Lung (tissue), 12 donors: ENCODE measurements around the gene LYZL2. TPM values are rescaled to one million over a fixed set of nuclear protein-coding genes. Genes with fewer than 3 reads are reported as not detected.
"Not testable (repeated sequence)": the region's sequence is repeated elsewhere in the genome, so short reads cannot be mapped to it uniquely, and the experiment has no call there.

Experiments
- ATAC-seq: fragments of 200-7000 bp; cut with Tn5 transposase; one replicate; pipeline ENCODE4 v1.9.1; 2020; ENCODE audit warnings: moderate number of reproducible peaks; ENCODE audit not compliant: insufficient read depth, low FRiP score
- DNase-seq, 3 donors: peaks; one replicate each; pipeline ENCODE4 v3.0.0-alpha.2; 2013 to 2017
- H3K27ac ChIP-seq, 2 donors: one replicate each; pipeline ENCODE4 v1.5.1; 2013; ENCODE audit warnings: mild to moderate bottlenecking in 2 of 2, moderate library complexity in 2 of 2, control low read depth in 1 of 2, inconsistent platforms in 1 of 2, low read depth in 1 of 2, low read length in 1 of 2
- H3K27me3 ChIP-seq, 3 donors: one replicate each; pipeline ENCODE4 v1.5.1; 2013; ENCODE audit warnings: low read length in 2 of 3; ENCODE audit not compliant: control insufficient read depth in 3 of 3, insufficient read depth in 3 of 3
- H3K36me3 ChIP-seq, 4 donors: one replicate each; pipeline ENCODE4 v1.5.1; 2013; ENCODE audit warnings: low read length in 4 of 4, mild to moderate bottlenecking in 1 of 4, moderate library complexity in 1 of 4; ENCODE audit not compliant: control insufficient read depth in 4 of 4, insufficient read depth in 4 of 4
- H3K4me1 ChIP-seq, 5 donors: one replicate each; pipeline ENCODE4 v1.5.1; 2013; ENCODE audit warnings: low read length in 5 of 5, mild to moderate bottlenecking in 2 of 5, moderate library complexity in 1 of 5; ENCODE audit not compliant: control insufficient read depth in 5 of 5, insufficient read depth in 5 of 5
- H3K4me3 ChIP-seq: one replicate; pipeline ENCODE4 v1.5.1; 2013; ENCODE audit warnings: mild to moderate bottlenecking, control low read depth, moderate library complexity
- H3K9ac ChIP-seq, 2 donors: one replicate each; pipeline ENCODE4 v1.5.1; 2013; ENCODE audit warnings: low read length in 2 of 2, control low read depth in 1 of 2; ENCODE audit not compliant: insufficient read depth in 1 of 2
- H3K9me3 ChIP-seq, 4 donors: one replicate each; pipeline ENCODE4 v1.5.1; 2013; ENCODE audit warnings: low read length in 3 of 4, mild to moderate bottlenecking in 1 of 4, moderate library complexity in 1 of 4; ENCODE audit not compliant: control insufficient read depth in 4 of 4, insufficient read depth in 3 of 4
- CTCF ChIP-seq: IDR thresholded peaks from 2 replicates; pipeline ENCODE4 v1.5.1; 2012; ENCODE audit warnings: mild to moderate bottlenecking; ENCODE audit errors: control extremely low read depth, extremely low read depth
- WGBS, 2 donors: extraction: QIAGEN DNeasy Blood & Tissue Kit; methylation state at CpG; one replicate each; pipeline ENCODE4 v1.1.7; 2013; 5-methylcytosine and 5-hydroxymethylcytosine counted together
- polyA plus RNA-seq, 2 donors: library from polyadenylated mRNA; stranded (reverse); fragments of 200-250 nt; gene quantifications; one replicate each; pipeline ENCODE4 v1.2.1, GENCODE V29; 2013
- total RNA-seq, 2 donors: library from RNA; depleted of rRNA in 1 of 2; stranded (reverse); fragments of >200 nt in 1 of 2; gene quantifications; one replicate each; pipeline ENCODE4 v1.2.1, GENCODE V29; 2014 to 2021
- donor health status: control.
- donor health status: control.
- donor health status: Bipolar disorder and iron deficiency.
- donor health status: healthy.
- donor health status: DM: yes; HTN: yes; CAD: no.

LYZL2 gene
- total and polyA plus RNA-seq, 4 donors: not detected

GRCh38 chr10:30630571-30630970 lies 1.0 kb upstream of the LYZL2 start:
- no peak overlapping the region for H3K9ac ChIP-seq
- no peaks in the 10 kb centered on the region for H3K4me1 ChIP-seq
- TF ChIP-seq CTCF: no peak
- no peaks in the 10 kb centered on the region for H3K27me3 ChIP-seq
- DNase-seq (no peak), ATAC-seq (no peak)
- no peaks in the 10 kb centered on the region for H3K9me3 ChIP-seq
- no peaks in the 10 kb centered on the region for H3K36me3 ChIP-seq
- H3K4me3 ChIP-seq: no peak overlapping the region
- H3K27ac ChIP-seq: no peak overlapping the region
- WGBS, 2 donors: 37 to 58% methylated on average over 2 of the region's 2 CpGs

GRCh38 chr10:30628576-30628975 lies 977 bp downstream of the LYZL2 start:
- not testable (repeated sequence) for H3K27me3 ChIP-seq, DNase-seq, H3K4me3 ChIP-seq, H3K9me3 ChIP-seq, ATAC-seq, H3K27ac ChIP-seq, H3K36me3 ChIP-seq, H3K9ac ChIP-seq, H3K4me1 ChIP-seq
- 94 to 97% methylated on average over 7 of the region's 7 CpGs for WGBS, 2 donors

GRCh38 chr10:30626837-30627236 lies 2.7 kb downstream of the LYZL2 start:
- WGBS, 2 donors: 78 to 85% methylated on average over 8 to 10 of the region's 11 CpGs
- not testable (repeated sequence) for DNase-seq, H3K36me3 ChIP-seq, H3K4me3 ChIP-seq, H3K9me3 ChIP-seq, H3K27me3 ChIP-seq, H3K4me1 ChIP-seq, ATAC-seq, H3K27ac ChIP-seq, H3K9ac ChIP-seq

- H3K27ac ChIP-seq, H3K9ac ChIP-seq, DNase-seq, H3K9me3 ChIP-seq, H3K4me1 ChIP-seq, H3K27me3 ChIP-seq, H3K36me3 ChIP-seq, H3K4me3 ChIP-seq, ATAC-seq: not testable (repeated sequence)
- 93 to 98% methylated on average over 7 of the region's 7 CpGs for WGBS, 2 donors
These were observed 3.4 kb downstream of the LYZL2 start for GRCh38 chr10:30626196-30626595.

GRCh38 chr10:30625080-30625479 lies 4.5 kb downstream of the LYZL2 start:
- Histone ChIP-seq H3K9me3 (no peaks in the 10 kb centered on the region), H3K4me1 (peaks cover 0 to 5% (median 0%) of the 10 kb centered on the region in 5 donors), H3K4me3 (no peak overlapping the region), H3K9ac (no peak overlapping the region), H3K27ac (no peak overlapping the region), H3K36me3 (no peaks in the 10 kb centered on the region), H3K27me3 (no peaks in the 10 kb centered on the region)
- 89 to 93% methylated on average over 3 of the region's 3 CpGs for WGBS, 2 donors
- no peak for ATAC-seq
- TF ChIP-seq CTCF: no peak
- DNase-seq: peak in 1 of 3 donors; percentile 9
